A549 (cell line): ENCODE measurements around the gene ACOT11. TPM values are rescaled to one million over a fixed set of nuclear protein-coding genes. Genes with fewer than 3 reads are reported as not detected.

Experiments used
- ATAC-seq, 2 experiments: fragments of 200-7000 bp in 1 of 2; fragments of >200 bp in 1 of 2; cut with Nextera tagmentation in 1 of 2; cut with Tn5 transposase in 1 of 2; 3 replicates each; pipeline versions ENCODE4 v1.8.0 to v1.9.1; 2018 to 2020; ENCODE audit warnings: mild to moderate bottlenecking in 1 of 2, moderate library complexity in 1 of 2
- CTCF ChIA-PET: fragments of 300-600 bp; sonication (Branson Sonifier 250); formaldehyde crosslinking; extraction: SDS; loops from one replicate; lab custom pipeline; 2021; ENCODE audit warnings: antibody characterized with exemption, inconsistent platforms; lab: Yijun Ruan, JAX
- POLR2A ChIA-PET: fragments of 350-600 bp; formaldehyde crosslinking; extraction: SDS; loops from one replicate; lab custom pipeline; 2021; ENCODE audit warnings: antibody characterized with exemption, inconsistent platforms; lab: Yijun Ruan, JAX
- DNase-seq, 2 experiments: peaks; one replicate each; pipeline versions ENCODE4 v3.0.0 to v3.0.0-alpha.2; 2011 to 2016; ENCODE audit warnings: low read depth in 1 of 2, low spot score in 1 of 2
- FAIRE-seq: peaks from 2 replicates; lab custom pipeline; 2011; peaks lifted over from hg19 to GRCh38; lab: Jason Lieb, UNC
- H3K27ac ChIP-seq, 2 experiments: fragments of >200 bp; sonication (Bioruptor Twin); formaldehyde crosslinking; 3 replicates each; pipeline ENCODE4 v1.5.1; 2016 to 2017
- H3K4me1 ChIP-seq: fragments of >200 bp; sonication (Bioruptor Twin); formaldehyde crosslinking; 3 replicates; pipeline ENCODE4 v1.6.1; 2016
- H3K4me2 ChIP-seq: fragments of >200 bp; sonication (Bioruptor Twin); formaldehyde crosslinking; 3 replicates; pipeline ENCODE4 v1.6.1; 2016
- H3K4me3 ChIP-seq: fragments of >200 bp; sonication (Bioruptor Twin); formaldehyde crosslinking; 3 replicates; pipeline ENCODE4 v1.5.1; 2016
- H3K9me3 ChIP-seq: fragments of >200 bp; sonication (Bioruptor Twin); formaldehyde crosslinking; 3 replicates; pipeline ENCODE4 v1.6.1; 2016
- BCL3 ChIP-seq: fragments of >200 bp; sonication (Bioruptor Twin); formaldehyde crosslinking; IDR thresholded peaks from 3 replicates; pipeline ENCODE4 v1.6.1; 2016
- CBX2 ChIP-seq: fragments of 200-600 bp; sonication (generic); IDR thresholded peaks from 2 replicates; pipeline ENCODE4 v1.6.1; 2016; ENCODE audit warnings: low read depth, mild to moderate bottlenecking, borderline replicate concordance
- EHF ChIP-seq: fragments of 250-450 bp; sonication (Bioruptor Pico); IDR thresholded peaks from 2 replicates; pipeline ENCODE4 v1.5.0; 2020; ENCODE audit warnings: mild to moderate bottlenecking
- EHMT2 ChIP-seq: fragments of 200-600 bp; sonication (generic); IDR thresholded peaks from 2 replicates; pipeline ENCODE4 v1.6.1; 2016; ENCODE audit warnings: antibody characterized with exemption, low read depth, mild to moderate bottlenecking, moderate library complexity
- ELK1 ChIP-seq: fragments of 150-350 bp; IDR thresholded peaks from 2 replicates; pipeline ENCODE4 v1.6.1; 2014; ENCODE audit warnings: low read depth, mild to moderate bottlenecking, low read length
- EP300 ChIP-seq, 2 experiments: fragments of >200 bp; sonication (Bioruptor Twin); formaldehyde crosslinking; IDR thresholded peaks; 2 replicates in 1 of 2; 3 replicates in 1 of 2; pipeline ENCODE4 v1.6.1; 2016 to 2017
- HOXA7 ChIP-seq: fragments of 250-450 bp; sonication (Bioruptor Pico); IDR thresholded peaks from 2 replicates; pipeline ENCODE4 v1.5.0; 2020; ENCODE audit warnings: mild to moderate bottlenecking, moderate library complexity
- HOXB13 ChIP-seq: fragments of 250-450 bp; sonication (Bioruptor Pico); IDR thresholded peaks from 2 replicates; pipeline ENCODE4 v1.5.0; 2020; ENCODE audit warnings: low read depth, mild to moderate bottlenecking, moderate library complexity
- HOXB5 ChIP-seq: fragments of 250-450 bp; sonication (Bioruptor Pico); IDR thresholded peaks from 2 replicates; pipeline ENCODE4 v1.5.0; 2020; ENCODE audit warnings: mild to moderate bottlenecking, moderate library complexity
- JUNB ChIP-seq: fragments of >200 bp; sonication (Bioruptor Twin); formaldehyde crosslinking; IDR thresholded peaks from 2 replicates; pipeline ENCODE4 v1.6.1; 2016
- KDM5A ChIP-seq: fragments of 200-600 bp; sonication (generic); IDR thresholded peaks from 2 replicates; pipeline ENCODE4 v1.6.1; 2016; ENCODE audit warnings: antibody characterized with exemption, mild to moderate bottlenecking
- MAFK ChIP-seq: fragments of 450-650 bp; IDR thresholded peaks from 2 replicates; pipeline ENCODE4 v1.6.1; 2014; ENCODE audit not compliant: partially characterized antibody
- NR3C1 ChIP-seq: fragments of >200 bp; sonication (Bioruptor Twin); formaldehyde crosslinking; IDR thresholded peaks from 3 replicates; pipeline ENCODE4 v1.6.1; 2017
- RCOR1 ChIP-seq: fragments of 150-350 bp; IDR thresholded peaks from 2 replicates; pipeline ENCODE4 v1.6.1; 2014; ENCODE audit warnings: antibody characterized with exemption, low read length, low read depth
- SREBF2 ChIP-seq: fragments of 450-650 bp; IDR thresholded peaks from 2 replicates; pipeline ENCODE4 v1.6.1; 2014; ENCODE audit warnings: mild to moderate bottlenecking, moderate library complexity
- TP53 ChIP-seq: fragments of 250-450 bp; sonication (Bioruptor Pico); IDR thresholded peaks from 2 replicates; pipeline ENCODE4 v1.5.0; 2021; ENCODE audit warnings: mild to moderate bottlenecking, moderate library complexity
- ZC3H11A ChIP-seq: fragments of 450-650 bp; IDR thresholded peaks from 2 replicates; pipeline ENCODE4 v1.6.1; 2014; ENCODE audit warnings: antibody characterized with exemption, mild to moderate bottlenecking
- ZNF302 ChIP-seq: fragments of 250-450 bp; sonication (Bioruptor Pico); IDR thresholded peaks from 2 replicates; pipeline ENCODE4 v1.9.0; 2021; ENCODE audit warnings: inconsistent platforms, mild to moderate bottlenecking, moderate library complexity
- WGBS: methylation state at CpG from one replicate; pipeline ENCODE4 v1.1.6; 2017; ENCODE audit errors: missing lambda C conversion rate; 5-methylcytosine and 5-hydroxymethylcytosine counted together
- polyA plus RNA-seq, 4 experiments: library from polyadenylated mRNA; depleted of rRNA in 3 of 4; stranded (reverse); fragments of >200 nt; fragmentation: RNase III in 1 of 4; extraction: RNeasy Plus Mini Kit Qiagen cat#74134 plus additional on column Dnase treatment in 1 of 4; gene quantifications; 2 replicates in 3 of 4; 3 replicates in 1 of 4; pipeline ENCODE4 v1.2.3, GENCODE V29; 2011 to 2017
- TF ChIP-seq, protein P1 (sequence below): fragments of 200-600 bp; sonication (generic); IDR thresholded peaks from 2 replicates; pipeline ENCODE4 v1.6.1; 2016; ENCODE audit warnings: antibody characterized with exemption, mild to moderate bottlenecking, moderate library complexity
- TF ChIP-seq, protein P2 (sequence below): IDR thresholded peaks from 2 replicates; pipeline ENCODE4 v1.6.1; 2012; ENCODE audit warnings: low read depth, borderline replicate concordance

ACOT11 gene
- polyA plus RNA-seq, 2 of the 4 experiments (the other 2 are of a cell fraction): 1.7 TPM

DNA sequence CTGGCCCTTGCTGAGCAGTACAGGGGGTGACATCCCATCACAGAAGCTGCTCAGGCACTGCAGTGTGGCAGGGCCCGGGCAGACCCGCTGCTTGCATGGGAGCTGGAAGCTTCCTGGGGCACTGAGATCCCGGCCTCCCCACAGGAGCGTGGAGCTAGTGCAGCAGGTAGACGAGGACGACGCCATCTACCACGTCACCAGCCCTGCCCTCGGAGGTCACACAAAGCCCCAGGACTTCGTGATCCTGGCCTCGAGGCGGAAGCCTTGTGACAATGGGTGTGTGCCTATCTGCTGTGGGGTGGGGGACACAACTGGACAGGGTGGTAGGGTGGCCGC, 58.9 kb downstream of the ACOT11 start (continued):
- TF ChIP-seq ELK1 (no peak), EHMT2 (no peak), TP53 (CRISPR knock-in tag) (no peak)

- Histone ChIP-seq H3K4me1 (no peaks in the 10 kb centered on the region), H3K4me2 (no peak overlapping the region), H3K9me3 (no peaks in the 10 kb centered on the region), H3K4me3 (no peak overlapping the region), H3K27ac (no peak overlapping the region)
- no peak for DNase-seq
- no peak for FAIRE-seq
- ATAC-seq: no peak
- ChIA-PET CTCF (no interaction called here), POLR2A (no interaction called here)
- TF ChIP-seq RCOR1 (no peak), KDM5A (no peak), CBX2 (no peak)
- 83% methylated on average over 13 of the region's 19 CpGs for WGBS
These were observed 60.0 kb downstream of the ACOT11 start for GRCh38 chr1:54607821-54608565.

DNA sequence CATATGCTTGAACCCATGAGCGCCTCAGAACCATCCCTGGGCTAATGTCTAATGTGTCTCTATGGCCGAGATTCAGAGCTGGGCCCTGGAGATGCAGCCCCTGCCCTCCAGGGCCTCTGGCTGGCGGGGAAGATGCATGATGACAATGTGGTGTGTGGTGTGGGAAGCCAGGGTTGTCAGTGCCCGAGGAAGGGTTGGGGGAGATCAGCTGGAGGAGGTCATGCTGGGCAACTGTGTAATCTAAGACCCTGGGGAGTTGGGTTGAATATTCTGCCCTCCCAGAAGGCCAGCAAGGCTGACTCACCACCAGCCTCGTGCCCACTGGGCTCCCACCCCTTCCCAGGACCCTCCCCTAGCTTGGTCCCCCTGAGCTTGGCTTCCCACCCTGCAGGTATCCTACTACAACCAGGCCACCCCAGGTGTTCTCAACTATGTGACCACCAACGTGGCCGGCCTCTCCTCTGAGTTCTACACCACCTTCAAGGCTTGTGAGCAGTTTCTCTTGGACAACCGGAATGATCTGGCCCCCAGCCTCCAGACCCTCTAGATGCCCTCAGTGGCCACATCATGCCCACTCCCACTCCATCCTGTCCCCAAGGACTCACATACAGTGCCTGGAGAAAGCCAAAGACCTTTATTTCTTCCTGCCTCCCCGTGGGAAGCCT, 60.7 kb downstream of the ACOT11 start:
- POLR2A ChIA-PET: no interaction called here
- H3K9me3 ChIP-seq: no peaks in the 10 kb centered on the region

GRCh38 chr1:54609301-54609921, 61.4 kb downstream of the ACOT11 start:
- CTCF ChIA-PET: no interaction called here
- no peak overlapping the region for H3K4me3 ChIP-seq
- no peak overlapping the region for H3K4me2 ChIP-seq
- DNase-seq (no peak), FAIRE-seq (no peak), ATAC-seq (no peak)
- H3K9me3 ChIP-seq: no peaks in the 10 kb centered on the region
- no peak overlapping the region for H3K27ac ChIP-seq
- POLR2A ChIA-PET: no interaction called here
- H3K4me1 ChIP-seq: no peaks in the 10 kb centered on the region
- TF ChIP-seq HOXB13 (CRISPR knock-in tag) (no peak), SREBF2 (no peak), TP53 (CRISPR knock-in tag) (no peak), HOXB5 (CRISPR knock-in tag) (no peak), EHF (CRISPR knock-in tag) (no peak), ZNF302 (CRISPR knock-in tag) (no peak), EP300 (IDR thresholded peaks at IDR 0.05) (no peak), MAFK (no peak), BCL3 (no peak), RCOR1 (no peak), HOXA7 (no peak), CBX2 (no peak), NR3C1 (no peak), ZC3H11A (no peak)
- TF ChIP-seq, protein P1, sequence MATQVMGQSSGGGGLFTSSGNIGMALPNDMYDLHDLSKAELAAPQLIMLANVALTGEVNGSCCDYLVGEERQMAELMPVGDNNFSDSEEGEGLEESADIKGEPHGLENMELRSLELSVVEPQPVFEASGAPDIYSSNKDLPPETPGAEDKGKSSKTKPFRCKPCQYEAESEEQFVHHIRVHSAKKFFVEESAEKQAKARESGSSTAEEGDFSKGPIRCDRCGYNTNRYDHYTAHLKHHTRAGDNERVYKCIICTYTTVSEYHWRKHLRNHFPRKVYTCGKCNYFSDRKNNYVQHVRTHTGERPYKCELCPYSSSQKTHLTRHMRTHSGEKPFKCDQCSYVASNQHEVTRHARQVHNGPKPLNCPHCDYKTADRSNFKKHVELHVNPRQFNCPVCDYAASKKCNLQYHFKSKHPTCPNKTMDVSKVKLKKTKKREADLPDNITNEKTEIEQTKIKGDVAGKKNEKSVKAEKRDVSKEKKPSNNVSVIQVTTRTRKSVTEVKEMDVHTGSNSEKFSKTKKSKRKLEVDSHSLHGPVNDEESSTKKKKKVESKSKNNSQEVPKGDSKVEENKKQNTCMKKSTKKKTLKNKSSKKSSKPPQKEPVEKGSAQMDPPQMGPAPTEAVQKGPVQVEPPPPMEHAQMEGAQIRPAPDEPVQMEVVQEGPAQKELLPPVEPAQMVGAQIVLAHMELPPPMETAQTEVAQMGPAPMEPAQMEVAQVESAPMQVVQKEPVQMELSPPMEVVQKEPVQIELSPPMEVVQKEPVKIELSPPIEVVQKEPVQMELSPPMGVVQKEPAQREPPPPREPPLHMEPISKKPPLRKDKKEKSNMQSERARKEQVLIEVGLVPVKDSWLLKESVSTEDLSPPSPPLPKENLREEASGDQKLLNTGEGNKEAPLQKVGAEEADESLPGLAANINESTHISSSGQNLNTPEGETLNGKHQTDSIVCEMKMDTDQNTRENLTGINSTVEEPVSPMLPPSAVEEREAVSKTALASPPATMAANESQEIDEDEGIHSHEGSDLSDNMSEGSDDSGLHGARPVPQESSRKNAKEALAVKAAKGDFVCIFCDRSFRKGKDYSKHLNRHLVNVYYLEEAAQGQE: no peak
- TF ChIP-seq, protein P2, sequence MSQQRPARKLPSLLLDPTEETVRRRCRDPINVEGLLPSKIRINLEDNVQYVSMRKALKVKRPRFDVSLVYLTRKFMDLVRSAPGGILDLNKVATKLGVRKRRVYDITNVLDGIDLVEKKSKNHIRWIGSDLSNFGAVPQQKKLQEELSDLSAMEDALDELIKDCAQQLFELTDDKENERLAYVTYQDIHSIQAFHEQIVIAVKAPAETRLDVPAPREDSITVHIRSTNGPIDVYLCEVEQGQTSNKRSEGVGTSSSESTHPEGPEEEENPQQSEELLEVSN: no peak
- WGBS: 75% methylated on average over 13 of the region's 16 CpGs

More for the DNA sequence above, 60.7 kb downstream of the ACOT11 start:
- TF ChIP-seq HOXB13 (CRISPR knock-in tag) (no peak), JUNB (no peak)
- TF ChIP-seq, all 56 proteins: peak for 0
- Histone ChIP-seq H3K4me2 (no peak overlapping the region), H3K4me3 (no peak overlapping the region), H3K27ac (no peak overlapping the region), H3K4me1 (no peaks in the 10 kb centered on the region)
- ATAC-seq (no peak), DNase-seq (no peak), FAIRE-seq (no peak)
- CTCF ChIA-PET: no interaction called here
- WGBS: 80% methylated on average over 6 of the region's 9 CpGs
